Fibroblast of lung (primary cell): ENCODE results near the gene SPEF1. TPM values are rescaled to one million over a fixed set of nuclear protein-coding genes. Genes with fewer than 3 reads are reported as not detected.

Source experiments
- DNase-seq, 2 donors: peaks; one replicate each; pipeline versions ENCODE4 v3.0.0 to v3.0.0-alpha.2; 2010; ENCODE audit warnings: low read depth in 2 of 2
- H2AFZ ChIP-seq: 2 replicates; pipeline ENCODE4 v1.5.1; 2012; ENCODE audit warnings: low read length, control low read depth, inconsistent platforms
- H3K27ac ChIP-seq: 2 replicates; pipeline ENCODE4 v1.5.1; 2011; ENCODE audit warnings: low read length, control low read depth; ENCODE audit not compliant: insufficient read depth
- H3K27me3 ChIP-seq: 2 replicates; pipeline ENCODE4 v1.5.1; 2011; ENCODE audit warnings: mild to moderate bottlenecking, low read length; ENCODE audit not compliant: control insufficient read depth, insufficient read depth
- H3K36me3 ChIP-seq: 2 replicates; pipeline ENCODE4 v1.5.1; 2011; ENCODE audit warnings: low read length; ENCODE audit not compliant: control insufficient read depth, insufficient read depth
- H3K4me1 ChIP-seq: 2 replicates; pipeline ENCODE4 v1.5.1; 2011; ENCODE audit warnings: low read length; ENCODE audit not compliant: control insufficient read depth, insufficient read depth; ENCODE audit errors: extremely low read depth
- H3K4me2 ChIP-seq: 2 replicates; pipeline ENCODE4 v1.5.1; 2011; ENCODE audit warnings: low read length, control low read depth; ENCODE audit not compliant: insufficient read depth; ENCODE audit errors: extremely low read depth
- H3K4me3 ChIP-seq, 4 experiments: fragments of 200-600 bp in 1 of 4; sonication (generic) in 1 of 4; replicated peaks in 1 of 4; 2 replicates each; pipeline ENCODE4 v1.5.1; 2011 to 2016; ENCODE audit warnings: low read length in 4 of 4, low read depth in 3 of 4, mild to moderate bottlenecking in 3 of 4, control low read depth in 2 of 4, inconsistent platforms in 1 of 4, mixed read lengths in 1 of 4; ENCODE audit not compliant: insufficient read depth in 1 of 4; ENCODE audit errors: control extremely low read depth in 1 of 4
- H3K79me2 ChIP-seq: 2 replicates; pipeline ENCODE4 v1.5.1; 2012; ENCODE audit warnings: mild to moderate bottlenecking, low read length, inconsistent platforms; ENCODE audit not compliant: control insufficient read depth, insufficient read depth
- H3K9ac ChIP-seq: 2 replicates; pipeline ENCODE4 v1.5.1; 2011; ENCODE audit warnings: mild to moderate bottlenecking, low read length, control low read depth; ENCODE audit not compliant: insufficient read depth
- H3K9me3 ChIP-seq: 2 replicates; pipeline ENCODE4 v1.5.1; 2012; ENCODE audit warnings: low read depth, low read length; ENCODE audit not compliant: control insufficient read depth, insufficient read depth
- H4K20me1 ChIP-seq: 2 replicates; pipeline ENCODE4 v1.5.1; 2011; ENCODE audit warnings: low read length; ENCODE audit not compliant: control insufficient read depth, insufficient read depth; ENCODE audit errors: extremely low read depth
- EZH2 ChIP-seq: IDR thresholded peaks from 2 replicates; pipeline ENCODE4 v1.5.1; 2012; ENCODE audit warnings: low read length, control low read depth, mild to moderate bottlenecking; ENCODE audit errors: missing control alignments
- polyA plus RNA-seq, 2 donors: library from polyadenylated mRNA; depleted of rRNA in 1 of 2; stranded (reverse) in 1 of 2; unstranded in 1 of 2; fragments of >200 nt; gene quantifications; 2 replicates each; pipeline ENCODE4 v1.2.1, GENCODE V29; 2011 to 2012; ENCODE audit warnings: missing spikeins in 1 of 2
- total RNA-seq: library from RNA; depleted of rRNA; stranded (reverse); fragments of >200 nt; gene quantifications from 2 replicates; pipeline ENCODE4 v1.2.1, GENCODE V29; 2014
- TF ChIP-seq, protein P1 (sequence below), 2 donors: IDR thresholded peaks in 1 of 2; conservative IDR thresholded peaks in 1 of 2; 1 replicate in 1 of 2; 2 replicates in 1 of 2; pipeline ENCODE4 v1.5.1; 2011 to 2012; ENCODE audit warnings: low read length in 2 of 2, control low read depth in 1 of 2, inconsistent platforms in 1 of 2, low read depth in 1 of 2, mild to moderate bottlenecking in 1 of 2

The SPEF1 gene
- total and polyA plus RNA-seq, 2 donors (not counting 1 experiment from before 2014, with no cell fraction given) = 0.07 to 0.17 TPM

DNA sequence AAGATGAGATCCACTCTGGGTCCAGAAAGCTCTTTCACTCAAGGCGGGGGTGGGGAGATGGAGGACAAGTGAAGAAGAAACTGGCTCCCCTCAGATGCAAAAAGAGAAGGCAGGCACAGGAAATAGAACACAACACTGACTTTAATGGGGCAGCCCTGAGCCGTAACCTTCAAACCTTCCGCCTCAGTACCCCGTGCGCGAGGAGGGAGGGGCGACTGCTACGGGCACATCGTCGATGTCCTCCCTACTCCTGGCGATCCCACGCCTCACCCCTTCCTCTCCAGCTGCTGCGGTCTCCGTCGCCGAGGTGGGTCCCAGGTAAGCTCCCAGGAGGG is 3.9 kb downstream of the SPEF1 start:
- peak overlapping the region; percentile 90 for H2AFZ ChIP-seq
- no peaks in the 10 kb centered on the region for H3K27me3 ChIP-seq
- H3K4me1 ChIP-seq = peaks cover 6% of the 10 kb centered on the region
- H3K79me2 ChIP-seq = no peaks in the 10 kb centered on the region
- DNase-seq = no peak
- no peak overlapping the region for H3K9ac ChIP-seq
- no peak overlapping the region for H3K27ac ChIP-seq
- no peaks in the 10 kb centered on the region for H3K36me3 ChIP-seq
- H4K20me1 ChIP-seq = no peaks in the 10 kb centered on the region
- peak overlapping the region; percentile 95 for H3K4me2 ChIP-seq
- H3K4me3 ChIP-seq = peak overlapping the region; percentile 26 to 60 (median 45)
- TF ChIP-seq, protein P1, sequence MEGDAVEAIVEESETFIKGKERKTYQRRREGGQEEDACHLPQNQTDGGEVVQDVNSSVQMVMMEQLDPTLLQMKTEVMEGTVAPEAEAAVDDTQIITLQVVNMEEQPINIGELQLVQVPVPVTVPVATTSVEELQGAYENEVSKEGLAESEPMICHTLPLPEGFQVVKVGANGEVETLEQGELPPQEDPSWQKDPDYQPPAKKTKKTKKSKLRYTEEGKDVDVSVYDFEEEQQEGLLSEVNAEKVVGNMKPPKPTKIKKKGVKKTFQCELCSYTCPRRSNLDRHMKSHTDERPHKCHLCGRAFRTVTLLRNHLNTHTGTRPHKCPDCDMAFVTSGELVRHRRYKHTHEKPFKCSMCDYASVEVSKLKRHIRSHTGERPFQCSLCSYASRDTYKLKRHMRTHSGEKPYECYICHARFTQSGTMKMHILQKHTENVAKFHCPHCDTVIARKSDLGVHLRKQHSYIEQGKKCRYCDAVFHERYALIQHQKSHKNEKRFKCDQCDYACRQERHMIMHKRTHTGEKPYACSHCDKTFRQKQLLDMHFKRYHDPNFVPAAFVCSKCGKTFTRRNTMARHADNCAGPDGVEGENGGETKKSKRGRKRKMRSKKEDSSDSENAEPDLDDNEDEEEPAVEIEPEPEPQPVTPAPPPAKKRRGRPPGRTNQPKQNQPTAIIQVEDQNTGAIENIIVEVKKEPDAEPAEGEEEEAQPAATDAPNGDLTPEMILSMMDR (conservative IDR thresholded peaks at IDR 0.05 in 1 of 2, IDR thresholded peaks at IDR 0.05 in 1 of 2; ENCODE audit: low read depth in 1 of 2, low read length in 2 of 2) = no peak
- TF ChIP-seq EZH2 = no peak
- no peaks in the 10 kb centered on the region for H3K9me3 ChIP-seq

DNA sequence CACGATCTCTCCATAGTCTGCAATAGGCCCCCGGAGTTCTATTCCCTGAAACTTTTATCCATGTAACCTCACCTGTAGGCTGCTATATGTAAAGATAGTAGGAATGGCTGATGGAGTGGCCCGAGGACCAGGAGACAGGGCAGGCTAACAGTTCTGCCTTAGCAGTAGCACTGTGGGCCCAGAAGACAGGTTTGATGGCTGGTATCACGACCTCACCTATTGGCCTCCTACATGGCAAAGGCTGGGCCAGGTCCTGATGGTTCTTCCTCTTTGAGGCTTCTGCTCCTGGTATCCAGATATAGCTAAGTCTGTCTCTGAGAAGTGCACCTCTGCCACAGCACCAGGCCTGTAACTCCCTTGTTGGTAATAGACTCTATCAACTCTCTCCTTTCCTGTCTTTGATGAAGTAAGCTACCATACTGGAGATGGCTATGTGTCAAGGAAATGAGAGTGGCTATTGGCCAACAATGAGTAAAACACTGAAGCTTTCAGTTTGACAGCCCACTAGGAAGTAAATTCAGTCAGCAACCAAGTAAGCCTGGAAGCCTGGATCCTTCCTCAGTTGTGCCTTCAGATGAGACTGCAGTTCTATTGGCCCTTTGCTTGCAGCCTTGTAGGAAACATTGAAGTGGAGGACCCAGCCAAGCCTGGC is 5.7 kb downstream of the SPEF1 start:
- no peaks in the 10 kb centered on the region for H4K20me1 ChIP-seq
- H3K4me3 ChIP-seq = no peak overlapping the region
- H3K9ac ChIP-seq = no peak overlapping the region
- no peak overlapping the region for H2AFZ ChIP-seq
- H3K4me1 ChIP-seq = peaks cover 2% of the 10 kb centered on the region
- H3K9me3 ChIP-seq = no peaks in the 10 kb centered on the region
- H3K79me2 ChIP-seq = no peaks in the 10 kb centered on the region
- H3K27me3 ChIP-seq = no peaks in the 10 kb centered on the region
- TF ChIP-seq, protein P1 (conservative IDR thresholded peaks at IDR 0.05 in 1 of 2, IDR thresholded peaks at IDR 0.05 in 1 of 2; ENCODE audit: low read depth in 1 of 2, low read length in 2 of 2) = no peak
- no peak for TF ChIP-seq EZH2
- H3K36me3 ChIP-seq = no peaks in the 10 kb centered on the region
- no peak overlapping the region for H3K27ac ChIP-seq
- DNase-seq = no peak
- H3K4me2 ChIP-seq = no peak overlapping the region

DNA sequence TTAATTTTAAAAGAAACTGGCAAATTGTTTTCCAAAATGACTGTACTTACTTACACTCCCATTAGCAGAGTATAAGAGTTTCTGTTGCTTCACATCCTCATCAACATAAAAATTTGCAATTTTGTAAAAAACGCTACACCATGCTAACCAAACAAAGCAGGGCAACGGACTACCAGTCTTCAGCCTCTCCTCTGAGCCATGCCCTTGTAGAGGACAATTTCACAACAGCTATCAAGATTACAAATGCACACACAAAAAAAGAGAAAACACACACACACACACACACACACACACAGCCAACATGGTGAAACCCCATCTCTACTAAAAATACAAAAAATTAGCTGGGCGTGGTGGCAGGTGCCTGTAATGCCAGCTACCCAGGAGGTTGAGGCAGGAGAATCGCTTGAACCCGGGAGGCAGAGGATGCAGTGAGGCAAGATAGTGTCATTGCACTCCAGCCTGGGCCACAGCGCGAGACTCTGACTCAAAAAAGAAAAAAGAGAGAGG is 9.6 kb downstream of the SPEF1 start:
- no peak overlapping the region for H2AFZ ChIP-seq
- no peak for DNase-seq
- TF ChIP-seq, protein P1 (conservative IDR thresholded peaks at IDR 0.05 in 1 of 2, IDR thresholded peaks at IDR 0.05 in 1 of 2; ENCODE audit: low read depth in 1 of 2, low read length in 2 of 2) = no peak
- TF ChIP-seq EZH2 = no peak
- no peak overlapping the region for H3K27ac ChIP-seq
- no peak overlapping the region for H3K9ac ChIP-seq
- no peaks in the 10 kb centered on the region for H3K9me3 ChIP-seq
- no peak overlapping the region for H3K4me2 ChIP-seq
- no peaks in the 10 kb centered on the region for H3K27me3 ChIP-seq
- no peaks in the 10 kb centered on the region for H3K36me3 ChIP-seq
- no peak overlapping the region for H3K4me3 ChIP-seq
- H3K79me2 ChIP-seq = peaks cover 4% of the 10 kb centered on the region
- no peaks in the 10 kb centered on the region for H4K20me1 ChIP-seq
- H3K4me1 ChIP-seq = peaks cover 10% of the 10 kb centered on the region
